CD14-positive monocyte (primary cell): ENCODE results near the gene PCDHGC4. TPM values are rescaled to one million over a fixed set of nuclear protein-coding genes. Genes with fewer than 3 reads are reported as not detected.

ENCODE experiments used
- DNase-seq, 3 donors: peaks; one replicate each; pipeline ENCODE4 v3.0.0-alpha.2; 2011 to 2022
- H2AFZ ChIP-seq: 2 replicates; pipeline ENCODE4 v1.6.0; 2012; ENCODE audit warnings: mild to moderate bottlenecking, low read depth, low read length, inconsistent platforms; ENCODE audit not compliant: insufficient read depth, poor library complexity, severe bottlenecking
- H3K27ac ChIP-seq, 2 donors: 1 replicate in 1 of 2; 2 replicates in 1 of 2; pipeline ENCODE4 v1.5.1; 2012 to 2013; ENCODE audit warnings: low read length in 2 of 2, control low read depth in 1 of 2, inconsistent platforms in 1 of 2, low read depth in 1 of 2, mild to moderate bottlenecking in 1 of 2
- H3K27me3 ChIP-seq, 2 donors: one replicate each; pipeline versions ENCODE4 v1.6.0 to v1.6.1; 2011 to 2013; ENCODE audit warnings: low read length in 2 of 2; ENCODE audit not compliant: control insufficient read depth in 2 of 2, insufficient read depth in 2 of 2
- H3K36me3 ChIP-seq, 2 donors: replicated peaks in 1 of 2; 1 replicate in 1 of 2; 2 replicates in 1 of 2; pipeline versions ENCODE4 v1.5.1 to v1.6.1; 2012 to 2013; ENCODE audit warnings: low read length in 2 of 2, control low read depth in 1 of 2, inconsistent platforms in 1 of 2, mild to moderate bottlenecking in 1 of 2; ENCODE audit not compliant: insufficient read depth in 2 of 2, control insufficient read depth in 1 of 2
- H3K4me1 ChIP-seq, 2 donors: 1 replicate in 1 of 2; 2 replicates in 1 of 2; pipeline versions ENCODE4 v1.5.1 to v1.6.1; 2012 to 2013; ENCODE audit warnings: low read length in 2 of 2, control low read depth in 1 of 2, inconsistent platforms in 1 of 2, mild to moderate bottlenecking in 1 of 2, moderate library complexity in 1 of 2; ENCODE audit not compliant: insufficient read depth in 2 of 2, control insufficient read depth in 1 of 2
- H3K4me2 ChIP-seq: replicated peaks from 2 replicates; pipeline ENCODE3; 2012; ENCODE audit warnings: low read length, moderate library complexity, mild to moderate bottlenecking; ENCODE audit not compliant: poor library complexity, severe bottlenecking; ENCODE audit errors: extremely low read depth
- H3K4me3 ChIP-seq, 3 experiments: fragments of 200-600 bp in 1 of 3; sonication (generic) in 1 of 3; replicated peaks in 1 of 3; 1 replicate in 2 of 3; 2 replicates in 1 of 3; pipeline ENCODE4 v1.5.1; 2011 to 2013; ENCODE audit warnings: low read length in 3 of 3, mild to moderate bottlenecking in 3 of 3, control low read depth in 2 of 3, low read depth in 2 of 3, inconsistent platforms in 1 of 3, moderate library complexity in 1 of 3
- H3K79me2 ChIP-seq: 2 replicates; pipeline ENCODE4 v1.6.0; 2012; ENCODE audit warnings: mild to moderate bottlenecking, control low read depth, inconsistent platforms, low read length, moderate library complexity; ENCODE audit not compliant: insufficient read depth
- H3K9ac ChIP-seq: 2 replicates; pipeline ENCODE4 v1.6.0; 2017; ENCODE audit warnings: low read length, mild to moderate bottlenecking; ENCODE audit not compliant: insufficient read depth, poor library complexity, severe bottlenecking
- H3K9me3 ChIP-seq, 2 donors: replicated peaks in 1 of 2; 1 replicate in 1 of 2; 2 replicates in 1 of 2; pipeline versions ENCODE4 v1.5.1 to v1.6.1; 2012 to 2013; ENCODE audit warnings: low read length in 2 of 2, control low read depth in 1 of 2; ENCODE audit not compliant: control insufficient read depth in 1 of 2, insufficient read depth in 1 of 2
- H4K20me1 ChIP-seq: 2 replicates; pipeline ENCODE4 v1.6.0; 2012; ENCODE audit warnings: mild to moderate bottlenecking, low read length, control low read depth, moderate library complexity; ENCODE audit not compliant: insufficient read depth
- H3K27ac Mint-ChIP-seq, 7 donors: one replicate each; pipeline ENCODE4 v1.8.0; 2020; ENCODE audit warnings: mild to moderate bottlenecking in 7 of 7, mixed read lengths in 7 of 7, moderate library complexity in 6 of 7, inconsistent platforms in 2 of 7
- H3K27me3 Mint-ChIP-seq, 3 donors: one replicate each; pipeline ENCODE4 v1.8.0; 2021 to 2022; ENCODE audit warnings: low read depth in 3 of 3, mild to moderate bottlenecking in 3 of 3, mixed read lengths in 3 of 3, moderate library complexity in 3 of 3, inconsistent platforms in 1 of 3
- H3K36me3 Mint-ChIP-seq, 2 donors: one replicate each; pipeline ENCODE4 v1.8.0; 2020; ENCODE audit warnings: mixed read lengths in 2 of 2, inconsistent platforms in 1 of 2, mild to moderate bottlenecking in 1 of 2
- H3K4me1 Mint-ChIP-seq: one replicate; pipeline ENCODE4 v1.8.0; 2020; ENCODE audit warnings: mild to moderate bottlenecking, mixed read lengths
- H3K4me3 Mint-ChIP-seq, 2 donors: one replicate each; pipeline ENCODE4 v1.8.0; 2020; ENCODE audit warnings: mild to moderate bottlenecking in 2 of 2, mixed read lengths in 2 of 2, moderate library complexity in 1 of 2
- H3K9me3 Mint-ChIP-seq, 7 donors: one replicate each; pipeline ENCODE4 v1.8.0; 2020 to 2022; ENCODE audit warnings: mixed read lengths in 7 of 7, mild to moderate bottlenecking in 6 of 7, moderate library complexity in 6 of 7, inconsistent platforms in 2 of 7
- CTCF ChIP-seq: fragments of 200-600 bp; IDR thresholded peaks from one replicate; pipeline ENCODE4 v1.8.0; 2022; ENCODE audit warnings: antibody characterized with exemption, mild to moderate bottlenecking
- WGBS: methylation state at CpG from one replicate; pipeline ENCODE4 v1.1.5; 2013; ENCODE audit warnings: missing lambda C conversion rate; ENCODE audit not compliant: insufficient coverage; 5-methylcytosine and 5-hydroxymethylcytosine counted together
- intact Hi-C, 2 donors: fragments of 100-400 bp; cut with micrococcal nuclease; formaldehyde crosslinking; loops; one replicate each; pipeline versions ENCODE4 v1.15.0 to v1.15.1; 2023
- polyA plus RNA-seq, 3 donors: library from polyadenylated mRNA; depleted of rRNA in 1 of 3; unstranded in 2 of 3; stranded (reverse) in 1 of 3; fragments of 300-500 nt in 2 of 3; fragments of >200 nt in 1 of 3; fragmentation: Illumina TruSeq in 2 of 3; gene quantifications; 1 replicate in 2 of 3; 2 replicates in 1 of 3; pipeline ENCODE4 v1.2.3, GENCODE V29; 2012 to 2021

Gene PCDHGC4
- polyA plus RNA-seq, 3 donors: not detected

- no peak for TF ChIP-seq CTCF
- H3K4me2 ChIP-seq: no peak overlapping the region
- Mint-ChIP-seq H3K27ac (peak overlapping the region in 3 of 7 donors; percentile 15 to 36 (median 28)), H3K36me3 (peaks cover 2 to 12% of the 10 kb centered on the region in 2 donors), H3K4me1 (peaks cover 7% of the 10 kb centered on the region), H3K9me3 (no peaks in the 10 kb centered on the region), H3K4me3 (no peak overlapping the region), H3K27me3 (no peaks in the 10 kb centered on the region)
- no peak overlapping the region for H3K9ac ChIP-seq
- no peaks in the 10 kb centered on the region for H3K27me3 ChIP-seq
- DNase-seq: no peak
- H3K27ac ChIP-seq: no peak overlapping the region
- no peak overlapping the region for H3K4me3 ChIP-seq
- WGBS: 96% methylated on average over 4 of the region's 11 CpGs
- no peaks in the 10 kb centered on the region for H3K4me1 ChIP-seq
- H4K20me1 ChIP-seq: peaks cover 91% of the 10 kb centered on the region
- H2AFZ ChIP-seq: no peak overlapping the region
- H3K79me2 ChIP-seq: peaks cover 8% of the 10 kb centered on the region
- H3K36me3 ChIP-seq: peaks cover 92 to 100% of the 10 kb centered on the region in 2 donors
- no peaks in the 10 kb centered on the region for H3K9me3 ChIP-seq
- intact Hi-C loops: loop anchor here in 1 of 2 donors (5.0 kb wide), 1 partner anchor 34 kb away; no protein-coding TSS in a partner anchor
Observed at GRCh38 chr5:141528291-141528984, 43.6 kb downstream of the PCDHGC4 start.

GRCh38 chr5:141529002-141529401 lies 44.2 kb downstream of the PCDHGC4 start:
- WGBS: 100% methylated on average over 1 of the region's 5 CpGs
- no peaks in the 10 kb centered on the region for H3K27me3 ChIP-seq
- H3K4me1 Mint-ChIP-seq: peaks cover 7% of the 10 kb centered on the region
- H3K9me3 ChIP-seq: no peaks in the 10 kb centered on the region
- H3K36me3 Mint-ChIP-seq: peaks cover 7 to 8% of the 10 kb centered on the region in 2 donors
- peaks cover 5% of the 10 kb centered on the region for H3K79me2 ChIP-seq
- H4K20me1 ChIP-seq: peaks cover 92% of the 10 kb centered on the region
- intact Hi-C loops: loop anchor here in 1 of 2 donors (5.0 kb wide), 1 partner anchor 33 kb away; no protein-coding TSS in a partner anchor
- no peaks in the 10 kb centered on the region for H3K4me1 ChIP-seq
- no peak for DNase-seq
- TF ChIP-seq CTCF: no peak
- H3K4me3 ChIP-seq: no peak overlapping the region
- H2AFZ ChIP-seq: no peak overlapping the region
- H3K27me3 Mint-ChIP-seq: no peaks in the 10 kb centered on the region
- H3K9me3 Mint-ChIP-seq: no peaks in the 10 kb centered on the region
- H3K27ac ChIP-seq: no peak overlapping the region
- no peak overlapping the region for H3K4me3 Mint-ChIP-seq
- no peak overlapping the region for H3K9ac ChIP-seq
- H3K27ac Mint-ChIP-seq: peak overlapping the region in 2 of 7 donors; percentile 15 to 21
- peaks cover 93 to 100% of the 10 kb centered on the region in 2 donors for H3K36me3 ChIP-seq
- no peak overlapping the region for H3K4me2 ChIP-seq
